Measurements from ENCODE around the gene SMYD3. TPM values are rescaled to one million over a fixed set of nuclear protein-coding genes. Genes with fewer than 3 reads are reported as not detected.

The SMYD3 gene
- total and polyA plus RNA-seq, 2 of the 13 experiments (the other 11 are each of a cell fraction or from before 2014, with no cell fraction given), result 27.7 to 35.8 TPM

DNA sequence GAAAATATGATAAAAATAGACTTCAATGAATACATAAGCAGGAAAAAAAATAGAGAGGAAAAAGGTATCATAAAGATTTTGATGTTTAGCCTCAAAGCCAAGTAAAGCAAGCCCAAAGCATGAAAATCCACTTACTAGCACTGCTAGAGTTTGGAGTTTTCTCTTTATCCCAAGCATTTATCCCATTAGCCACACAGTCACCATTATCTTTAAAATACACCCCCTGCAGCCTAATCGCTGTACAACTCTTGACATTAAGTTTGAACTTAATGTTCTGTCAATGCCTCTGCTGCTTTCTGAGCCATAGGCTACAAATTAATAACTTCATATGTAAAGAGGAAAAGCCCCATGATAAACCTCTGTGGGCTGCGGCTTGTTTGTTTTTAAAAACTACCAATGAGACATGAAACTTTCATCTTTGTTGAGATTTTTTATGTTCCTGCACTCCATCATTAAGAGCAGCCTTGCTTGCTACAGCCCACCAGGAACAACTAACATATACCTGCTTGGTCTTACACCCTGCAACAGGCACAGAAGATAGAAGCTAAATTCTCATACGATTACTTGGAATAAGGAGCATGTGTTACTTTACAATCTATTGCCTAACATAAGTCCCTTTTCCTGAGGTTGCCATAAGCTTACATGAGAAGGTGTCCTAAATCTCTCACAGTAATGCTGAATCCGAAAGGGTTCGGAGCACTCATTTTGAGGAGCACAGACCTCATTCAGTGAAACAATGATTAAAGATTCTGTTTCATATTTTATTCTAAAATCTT, 202.4 kb downstream of the SMYD3 start:
- in situ Hi-C loops (cut with HindIII; ENCODE audit: extremely low pct_ligation_motif_present, low pct_unique_long_range_greater_than_20kb), result no loop called here
- no peaks in the 10 kb centered on the region for H4K20me1 ChIP-seq (ENCODE audit: insufficient read depth, low read length)
- FAIRE-seq, result no peak
- DNase-seq (ENCODE audit: low spot score), result no peak
- no peak for ATAC-seq
- ChIA-PET POLR2A (no interaction called here), CTCF (ENCODE audit: low intra/inter-chr PET ratio, low total read pairs) (no interaction called here)
- H3K27ac ChIP-seq (ENCODE audit: extremely low read length, insufficient read depth, low read length), result no peak overlapping the region
- no peaks in the 10 kb centered on the region for H3K36me3 ChIP-seq (replicated peaks in 1 of 2; ENCODE audit: control insufficient read depth in 1 of 2, insufficient read depth in 2 of 2, low read length in 2 of 2)
- no peaks in the 10 kb centered on the region for H3K4me1 ChIP-seq (ENCODE audit: insufficient read depth, low read length)
- no peaks in the 10 kb centered on the region for H3K27me3 ChIP-seq (ENCODE audit: control insufficient read depth in 1 of 2, insufficient read depth in 2 of 2, low read length in 2 of 2)
- no peak overlapping the region for H3K4me2 ChIP-seq (ENCODE audit: low read depth, low read length)
- H3K79me2 ChIP-seq (ENCODE audit: insufficient read depth, low read length), result no peaks in the 10 kb centered on the region
- no peak for TF ChIP-seq ZNF432 (CRISPR knock-in tag; IDR thresholded peaks at IDR 0.05; ENCODE audit: borderline replicate concordance)
- TF ChIP-seq, protein P1, sequence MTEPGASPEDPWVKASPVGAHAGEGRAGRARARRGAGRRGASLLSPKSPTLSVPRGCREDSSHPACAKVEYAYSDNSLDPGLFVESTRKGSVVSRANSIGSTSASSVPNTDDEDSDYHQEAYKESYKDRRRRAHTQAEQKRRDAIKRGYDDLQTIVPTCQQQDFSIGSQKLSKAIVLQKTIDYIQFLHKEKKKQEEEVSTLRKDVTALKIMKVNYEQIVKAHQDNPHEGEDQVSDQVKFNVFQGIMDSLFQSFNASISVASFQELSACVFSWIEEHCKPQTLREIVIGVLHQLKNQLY (CRISPR knock-in tag; IDR thresholded peaks at IDR 0.05), result no peak
- no peak for TF ChIP-seq ONECUT2 (CRISPR knock-in tag; IDR thresholded peaks at IDR 0.05)
- no peak for TF ChIP-seq EZH2 (conservative IDR thresholded peaks at IDR 0.05; ENCODE audit: low read depth, low read length)
- TF ChIP-seq CAMTA2 (CRISPR knock-in tag; IDR thresholded peaks at IDR 0.05; ENCODE audit: borderline replicate concordance), result no peak
- no peak for TF ChIP-seq ATF1 (CRISPR knock-in tag; IDR thresholded peaks at IDR 0.05)
- intact Hi-C loops (cut with micrococcal nuclease; ENCODE audit: unreplicated experiment), result no loop called here
- no TSS peak for BruUV-seq (replicated peaks)
- WGBS (ENCODE audit: low lambda C conversion rate), result 97% methylated on average over 5 of the region's 5 CpGs
- no peak overlapping the region for H3K4me3 ChIP-seq (replicated peaks in 1 of 3; ENCODE audit: insufficient read depth in 1 of 3, low read depth in 2 of 3, low read length in 3 of 3)
- H2AFZ ChIP-seq (ENCODE audit: low read length), result no peak overlapping the region
- no peaks in the 10 kb centered on the region for H3K9me3 ChIP-seq (ENCODE audit: low read length)
- no peak overlapping the region for H3K9ac ChIP-seq (ENCODE audit: insufficient read depth, low read depth, low read length)

DNA sequence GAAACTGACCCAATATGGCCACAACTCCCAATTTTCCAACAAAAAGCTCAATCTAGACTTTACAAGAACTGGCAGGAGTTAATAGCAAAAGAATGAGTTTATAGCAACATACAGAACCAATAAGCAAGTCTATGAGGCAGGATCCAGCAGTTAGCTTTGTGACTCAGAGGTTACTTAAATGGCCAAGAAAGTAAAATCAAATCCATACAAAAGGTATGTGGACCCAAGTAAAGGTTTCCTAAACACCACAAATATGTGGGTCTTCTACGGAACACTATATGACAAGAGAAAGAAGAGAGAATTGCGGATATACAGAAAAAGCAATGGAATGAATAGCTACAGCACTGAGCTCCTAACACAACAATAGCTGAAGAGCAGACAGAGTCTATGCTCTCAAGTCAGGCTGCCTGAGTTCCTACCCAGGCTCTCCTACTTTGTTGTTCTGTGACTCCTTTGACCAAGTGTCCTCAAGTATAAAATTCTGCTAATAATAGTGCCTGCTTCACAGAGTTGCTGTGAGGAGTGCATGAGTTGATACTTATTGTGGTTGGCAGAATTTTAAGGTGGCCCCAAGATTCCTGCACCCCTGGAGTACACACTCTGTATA, 204.3 kb downstream of the SMYD3 start:
- Histone ChIP-seq H3K27ac (ENCODE audit: extremely low read length, insufficient read depth, low read length) (no peak overlapping the region), H3K9me3 (ENCODE audit: low read length) (no peaks in the 10 kb centered on the region), H2AFZ (ENCODE audit: low read length) (no peak overlapping the region), H3K27me3 (ENCODE audit: control insufficient read depth in 1 of 2, insufficient read depth in 2 of 2, low read length in 2 of 2) (no peaks in the 10 kb centered on the region), H4K20me1 (ENCODE audit: insufficient read depth, low read length) (no peaks in the 10 kb centered on the region), H3K4me3 (replicated peaks in 1 of 3; ENCODE audit: insufficient read depth in 1 of 3, low read depth in 2 of 3, low read length in 3 of 3) (no peak overlapping the region), H3K79me2 (ENCODE audit: insufficient read depth, low read length) (no peaks in the 10 kb centered on the region), H3K4me1 (ENCODE audit: insufficient read depth, low read length) (no peaks in the 10 kb centered on the region), H3K4me2 (ENCODE audit: low read depth, low read length) (no peak overlapping the region), H3K9ac (ENCODE audit: insufficient read depth, low read depth, low read length) (no peak overlapping the region), H3K36me3 (replicated peaks in 1 of 2; ENCODE audit: control insufficient read depth in 1 of 2, insufficient read depth in 2 of 2, low read length in 2 of 2) (no peaks in the 10 kb centered on the region)
- intact Hi-C loops (cut with micrococcal nuclease; ENCODE audit: unreplicated experiment) (no loop called here), in situ Hi-C loops (cut with HindIII; ENCODE audit: extremely low pct_ligation_motif_present, low pct_unique_long_range_greater_than_20kb) (no loop called here)
- 96% methylated on average over 2 of the region's 2 CpGs for WGBS (ENCODE audit: low lambda C conversion rate)
- POLR2A ChIA-PET, result no interaction called here
- BruUV-seq (replicated peaks), result no TSS peak
- DNase-seq (ENCODE audit: low spot score) (no peak), ATAC-seq (no peak), FAIRE-seq (no peak)
- CTCF ChIA-PET (ENCODE audit: low intra/inter-chr PET ratio, low total read pairs), result no interaction called here
- TF ChIP-seq ZNF264 (CRISPR knock-in tag; IDR thresholded peaks at IDR 0.05) (no peak), ZNF780A (CRISPR knock-in tag; IDR thresholded peaks at IDR 0.05) (no peak), RXRB (CRISPR knock-in tag; IDR thresholded peaks at IDR 0.05; ENCODE audit: borderline replicate concordance) (no peak), ZNF33B (CRISPR knock-in tag; IDR thresholded peaks at IDR 0.05) (no peak), ZBTB37 (CRISPR knock-in tag; IDR thresholded peaks at IDR 0.05) (no peak), TOPORS (CRISPR knock-in tag; IDR thresholded peaks at IDR 0.05) (no peak)
